Activated CD8-positive, alpha-beta memory T cell treated with anti-CD3 and anti-CD28 coated beads, Interleukin-2, amount 50 U/mL, for 48 hours (primary cell): Measurements from ENCODE around the gene ITPK1.

ENCODE experiments used
- DNase-seq: peaks from one replicate; pipeline ENCODE4 v3.0.0-alpha.2; 2020

The ITPK1 gene

GRCh38 chr14:93023039-93023438 lies 92.7 kb downstream of the ITPK1 start:
- no peak for DNase-seq

GRCh38 chr14:93019970-93020369 lies 95.8 kb downstream of the ITPK1 start:
- no peak for DNase-seq

GRCh38 chr14:93019367-93019843 lies 96.3 kb downstream of the ITPK1 start:
- DNase-seq: no peak

GRCh38 chr14:93018366-93018765 lies 97.4 kb downstream of the ITPK1 start:
- DNase-seq: no peak

- DNase-seq: no peak
These were observed 97.8 kb downstream of the ITPK1 start for GRCh38 chr14:93017898-93018297.

GRCh38 chr14:93017301-93017797 lies 98.4 kb downstream of the ITPK1 start:
- DNase-seq: no peak

GRCh38 chr14:93016275-93016845 lies 99.4 kb downstream of the ITPK1 start:
- DNase-seq: no peak

- DNase-seq: no peak
These were observed 100.2 kb downstream of the ITPK1 start for GRCh38 chr14:93015505-93015904.

GRCh38 chr14:93015064-93015463 lies 100.7 kb downstream of the ITPK1 start:
- no peak for DNase-seq

- DNase-seq: no peak
These were observed 101.4 kb downstream of the ITPK1 start for GRCh38 chr14:93014058-93015023.

GRCh38 chr14:93012951-93013719 lies 102.6 kb downstream of the ITPK1 start:
- no peak for DNase-seq

- no peak for DNase-seq
These were observed 103.2 kb downstream of the ITPK1 start for GRCh38 chr14:93012506-93012905.

GRCh38 chr14:93011650-93012325 lies 103.9 kb downstream of the ITPK1 start:
- DNase-seq: no peak

GRCh38 chr14:93011141-93011529 lies 104.6 kb downstream of the ITPK1 start:
- DNase-seq: no peak

GRCh38 chr14:93010522-93011140 lies 105.1 kb downstream of the ITPK1 start:
- no peak for DNase-seq

GRCh38 chr14:93010130-93010499 lies 105.6 kb downstream of the ITPK1 start:
- DNase-seq: no peak

GRCh38 chr14:93009471-93010129 lies 106.1 kb downstream of the ITPK1 start:
- no peak for DNase-seq

- no peak for DNase-seq
These were observed 107.3 kb downstream of the ITPK1 start for GRCh38 chr14:93008381-93008780.

GRCh38 chr14:93007225-93007997 lies 108.3 kb downstream of the ITPK1 start:
- no peak for DNase-seq

- no peak for DNase-seq
These were observed 109.1 kb downstream of the ITPK1 start for GRCh38 chr14:93006567-93007051.

- no peak for DNase-seq
These were observed 109.9 kb downstream of the ITPK1 start for GRCh38 chr14:93005838-93006237.
